ENCODE results near the gene CEBPG.

- TF ChIP-seq CTCF (IDR thresholded peaks at IDR 0.05) = no peak
- TF ChIP-seq REST (IDR thresholded peaks at IDR 0.05; ENCODE audit: insufficient read depth in 1 of 2, low read depth in 2 of 2, low read length in 1 of 2) = peak; percentile 64 to 78; a peak in 3 of 4 replicates
- no peak for TF ChIP-seq POLR2AphosphoS5 (IDR thresholded peaks at IDR 0.05; ENCODE audit: low read depth, low read length)
- TF ChIP-seq TCF7L2 (IDR thresholded peaks at IDR 0.05; ENCODE audit: low read depth, low read length) = no peak
- TF ChIP-seq SIN3A (IDR thresholded peaks at IDR 0.05; ENCODE audit: borderline replicate concordance, insufficient read depth, low read depth, low read length) = no peak
Observed at GRCh38 chr19:33393286-33394005, 19.9 kb downstream of the CEBPG start.

All from Panc1 (cell line).